GM23338 (cell line): Measurements from ENCODE around the gene GAS1.

ENCODE experiments used
- EZH2 ChIP-seq: fragments of 200-600 bp; sonication (generic); IDR thresholded peaks from one replicate; pipeline ENCODE4 v1.8.0; 2017; ENCODE audit warnings: antibody characterized with exemption, mild to moderate bottlenecking, low read depth; ENCODE audit not compliant: unreplicated experiment
- JUNB ChIP-seq: IDR thresholded peaks from one replicate; pipeline ENCODE4 v1.6.1; 2016; ENCODE audit warnings: antibody characterized with exemption; ENCODE audit not compliant: unreplicated experiment
- POLR2AphosphoS5 ChIP-seq: IDR thresholded peaks from 2 replicates; pipeline ENCODE4 v1.6.1; 2016; ENCODE audit warnings: antibody characterized with exemption, low read depth
- ZNF114 ChIP-seq: fragments of 250-450 bp; sonication (Bioruptor Pico); IDR thresholded peaks from 2 replicates; pipeline ENCODE4 v1.5.0; 2020; ENCODE audit warnings: mild to moderate bottlenecking, moderate library complexity
- TF ChIP-seq, protein P1 (sequence below), 2 experiments: fragments of 200-600 bp in 1 of 2; sonication (generic) in 1 of 2; conservative IDR thresholded peaks; 2 replicates each; pipeline versions ENCODE4 v1.5.1 to v1.6.1; 2016 to 2017; ENCODE audit warnings: antibody characterized with exemption in 2 of 2, low read depth in 2 of 2, mild to moderate bottlenecking in 2 of 2, moderate library complexity in 1 of 2
- TF ChIP-seq, protein P2 (sequence below): IDR thresholded peaks from one replicate; pipeline ENCODE4 v1.6.1; 2018; ENCODE audit warnings: antibody characterized with exemption; ENCODE audit not compliant: unreplicated experiment

DNA sequence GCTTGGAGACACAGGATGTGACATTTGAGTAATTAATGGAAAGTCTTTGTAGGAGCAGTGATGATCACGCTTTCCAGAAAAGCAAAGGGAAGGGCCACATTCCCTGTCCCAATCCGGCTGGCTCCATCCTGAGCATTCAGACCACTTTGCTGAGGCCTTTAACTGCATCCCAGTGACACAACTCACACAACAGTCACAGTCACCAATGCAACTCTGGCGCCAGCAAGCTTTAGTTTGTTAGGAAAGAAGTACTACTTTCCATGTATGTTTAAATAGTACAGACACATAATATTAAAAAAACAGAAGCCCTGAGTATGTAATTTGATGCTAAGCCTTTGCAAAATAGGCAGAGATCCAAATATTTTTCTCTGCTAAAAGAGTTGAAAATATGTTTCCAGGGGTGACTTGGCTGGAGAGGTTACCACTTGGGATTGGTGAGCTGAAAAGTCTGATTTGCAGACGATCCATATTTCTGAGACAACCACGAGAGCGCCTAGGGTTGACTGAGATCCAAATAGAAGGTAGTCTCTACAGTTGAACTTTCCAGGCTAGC is 31.7 kb upstream of the GAS1 start:
- TF ChIP-seq EZH2 (no peak), ZNF114 (CRISPR knock-in tag) (no peak), POLR2AphosphoS5 (no peak), JUNB (no peak)
- TF ChIP-seq, protein P1, sequence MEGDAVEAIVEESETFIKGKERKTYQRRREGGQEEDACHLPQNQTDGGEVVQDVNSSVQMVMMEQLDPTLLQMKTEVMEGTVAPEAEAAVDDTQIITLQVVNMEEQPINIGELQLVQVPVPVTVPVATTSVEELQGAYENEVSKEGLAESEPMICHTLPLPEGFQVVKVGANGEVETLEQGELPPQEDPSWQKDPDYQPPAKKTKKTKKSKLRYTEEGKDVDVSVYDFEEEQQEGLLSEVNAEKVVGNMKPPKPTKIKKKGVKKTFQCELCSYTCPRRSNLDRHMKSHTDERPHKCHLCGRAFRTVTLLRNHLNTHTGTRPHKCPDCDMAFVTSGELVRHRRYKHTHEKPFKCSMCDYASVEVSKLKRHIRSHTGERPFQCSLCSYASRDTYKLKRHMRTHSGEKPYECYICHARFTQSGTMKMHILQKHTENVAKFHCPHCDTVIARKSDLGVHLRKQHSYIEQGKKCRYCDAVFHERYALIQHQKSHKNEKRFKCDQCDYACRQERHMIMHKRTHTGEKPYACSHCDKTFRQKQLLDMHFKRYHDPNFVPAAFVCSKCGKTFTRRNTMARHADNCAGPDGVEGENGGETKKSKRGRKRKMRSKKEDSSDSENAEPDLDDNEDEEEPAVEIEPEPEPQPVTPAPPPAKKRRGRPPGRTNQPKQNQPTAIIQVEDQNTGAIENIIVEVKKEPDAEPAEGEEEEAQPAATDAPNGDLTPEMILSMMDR (conservative IDR thresholded peaks at IDR 0.05; ENCODE audit: low read depth in 2 of 2): no peak
- TF ChIP-seq, protein P2, sequence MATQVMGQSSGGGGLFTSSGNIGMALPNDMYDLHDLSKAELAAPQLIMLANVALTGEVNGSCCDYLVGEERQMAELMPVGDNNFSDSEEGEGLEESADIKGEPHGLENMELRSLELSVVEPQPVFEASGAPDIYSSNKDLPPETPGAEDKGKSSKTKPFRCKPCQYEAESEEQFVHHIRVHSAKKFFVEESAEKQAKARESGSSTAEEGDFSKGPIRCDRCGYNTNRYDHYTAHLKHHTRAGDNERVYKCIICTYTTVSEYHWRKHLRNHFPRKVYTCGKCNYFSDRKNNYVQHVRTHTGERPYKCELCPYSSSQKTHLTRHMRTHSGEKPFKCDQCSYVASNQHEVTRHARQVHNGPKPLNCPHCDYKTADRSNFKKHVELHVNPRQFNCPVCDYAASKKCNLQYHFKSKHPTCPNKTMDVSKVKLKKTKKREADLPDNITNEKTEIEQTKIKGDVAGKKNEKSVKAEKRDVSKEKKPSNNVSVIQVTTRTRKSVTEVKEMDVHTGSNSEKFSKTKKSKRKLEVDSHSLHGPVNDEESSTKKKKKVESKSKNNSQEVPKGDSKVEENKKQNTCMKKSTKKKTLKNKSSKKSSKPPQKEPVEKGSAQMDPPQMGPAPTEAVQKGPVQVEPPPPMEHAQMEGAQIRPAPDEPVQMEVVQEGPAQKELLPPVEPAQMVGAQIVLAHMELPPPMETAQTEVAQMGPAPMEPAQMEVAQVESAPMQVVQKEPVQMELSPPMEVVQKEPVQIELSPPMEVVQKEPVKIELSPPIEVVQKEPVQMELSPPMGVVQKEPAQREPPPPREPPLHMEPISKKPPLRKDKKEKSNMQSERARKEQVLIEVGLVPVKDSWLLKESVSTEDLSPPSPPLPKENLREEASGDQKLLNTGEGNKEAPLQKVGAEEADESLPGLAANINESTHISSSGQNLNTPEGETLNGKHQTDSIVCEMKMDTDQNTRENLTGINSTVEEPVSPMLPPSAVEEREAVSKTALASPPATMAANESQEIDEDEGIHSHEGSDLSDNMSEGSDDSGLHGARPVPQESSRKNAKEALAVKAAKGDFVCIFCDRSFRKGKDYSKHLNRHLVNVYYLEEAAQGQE: no peak
